ENCODE data around the gene DDIT4. TPM values are rescaled to one million over a fixed set of nuclear protein-coding genes. Genes with fewer than 3 reads are reported as not detected.

The DDIT4 gene
- total and polyA plus RNA-seq, 9 of the 15 experiments (the other 6 are each of a cell fraction or from before 2014, with no cell fraction given), result 8.2 to 675 (median 159) TPM

GRCh38 chr10:72265990-72266865, 7.5 kb upstream of the DDIT4 start (continued):
- TF ChIP-seq ZNF395 (CRISPR knock-in tag; IDR thresholded peaks at IDR 0.05) (0 out of 2 replicates have a peak, but pooled peaks have one; percentile 16), NCOA2 (IDR thresholded peaks at IDR 0.05; ENCODE audit: partially characterized antibody in 2 of 2) (no peak), ZNF785 (CRISPR knock-in tag; IDR thresholded peaks at IDR 0.05) (no peak), KAT8 (IDR thresholded peaks at IDR 0.05; ENCODE audit: low read depth) (no peak), ZNF717 (CRISPR knock-in tag; IDR thresholded peaks at IDR 0.05) (no peak), SRSF1 (IDR thresholded peaks at IDR 0.05; ENCODE audit: low read depth, low read length) (no peak), ETV1 (tag; conservative IDR thresholded peaks at IDR 0.05; ENCODE audit: low read depth) (no peak), CREB3L1 (IDR thresholded peaks at IDR 0.05; ENCODE audit: borderline replicate concordance, low read depth) (no peak), ILF3 (IDR thresholded peaks at IDR 0.05; ENCODE audit: borderline replicate concordance) (no peak), BHLHE40 (IDR thresholded peaks at IDR 0.05; ENCODE audit: low read length) (peak; percentile 82), ZC3H4 (CRISPR knock-in tag; IDR thresholded peaks at IDR 0.05; ENCODE audit: borderline replicate concordance) (no peak), LARP7 (IDR thresholded peaks at IDR 0.05) (no peak), HOXB6 (CRISPR knock-in tag; IDR thresholded peaks at IDR 0.05; ENCODE audit: borderline replicate concordance) (no peak), ZNF232 (CRISPR knock-in tag; IDR thresholded peaks at IDR 0.05) (no peak), CXXC5 (CRISPR knock-in tag; IDR thresholded peaks at IDR 0.05) (peak; percentile 29; the same call in 1 of the 2 replicates), CBX3 (IDR thresholded peaks at IDR 0.05; ENCODE audit: borderline replicate concordance in 1 of 2, low read length in 2 of 2) (no peak), ZNF121 (CRISPR knock-in tag; conservative IDR thresholded peaks at IDR 0.05) (peak; percentile 66), U2AF1 (optimal IDR thresholded peaks at IDR 0.05; ENCODE audit: low read depth, low read length) (no peak), ZNF511 (CRISPR knock-in tag; IDR thresholded peaks at IDR 0.05) (no peak), CEBPG (CRISPR knock-in tag; IDR thresholded peaks at IDR 0.05) (no peak), CEBPG (tag; conservative IDR thresholded peaks at IDR 0.05 in 1 of 2, IDR thresholded peaks at IDR 0.05 in 1 of 2) (no peak), SMARCA5 (IDR thresholded peaks at IDR 0.05) (peak; percentile 98), FOXP1 (CRISPR knock-in tag; IDR thresholded peaks at IDR 0.05) (no peak), ETS1 (conservative IDR thresholded peaks at IDR 0.05; ENCODE audit: control insufficient read depth, low read depth, low read length) (no peak), ZNF316 (IDR thresholded peaks at IDR 0.05) (no peak), SIRT6 (IDR thresholded peaks at IDR 0.05; ENCODE audit: low read depth, low read length) (no peak)
